Measurements from ENCODE around the gene GDPGP1.

DNA sequence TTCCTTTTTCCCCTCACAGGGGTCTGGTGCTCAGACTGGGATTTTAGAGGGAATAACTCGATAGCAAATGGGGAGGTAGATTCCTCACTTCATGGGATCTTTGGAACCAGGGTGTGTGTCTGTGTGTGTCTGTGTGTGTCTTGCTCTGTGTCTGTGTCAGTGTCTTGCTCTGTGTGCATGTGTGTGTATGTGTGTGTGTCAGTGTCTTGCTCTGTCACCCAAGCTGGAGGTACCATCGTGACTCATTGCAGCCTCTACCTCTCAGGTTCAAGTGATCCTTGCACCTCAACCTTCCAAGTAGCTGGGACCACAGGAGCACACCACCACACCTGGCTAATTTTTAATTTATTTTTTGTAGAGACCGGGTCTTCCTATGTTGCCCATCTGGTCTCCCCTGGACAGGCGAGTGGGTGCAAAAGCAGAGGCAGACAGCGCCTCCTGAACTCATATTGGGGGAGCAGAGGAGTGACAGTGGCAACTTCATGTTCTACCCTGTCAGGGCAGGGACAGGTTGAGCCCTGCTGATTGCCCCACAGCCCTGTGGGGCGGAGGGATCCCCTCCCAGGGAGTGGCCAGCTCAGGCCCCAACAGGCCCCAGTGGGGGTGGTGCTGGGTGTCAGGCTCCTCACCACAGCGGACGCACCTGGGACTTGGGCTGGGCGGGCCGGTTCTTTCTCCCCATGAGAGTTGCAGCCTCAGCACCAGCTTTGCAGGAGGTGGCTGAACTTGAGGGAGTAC is 43.2 kb upstream of the GDPGP1 start:
- TF ChIP-seq, protein P1, sequence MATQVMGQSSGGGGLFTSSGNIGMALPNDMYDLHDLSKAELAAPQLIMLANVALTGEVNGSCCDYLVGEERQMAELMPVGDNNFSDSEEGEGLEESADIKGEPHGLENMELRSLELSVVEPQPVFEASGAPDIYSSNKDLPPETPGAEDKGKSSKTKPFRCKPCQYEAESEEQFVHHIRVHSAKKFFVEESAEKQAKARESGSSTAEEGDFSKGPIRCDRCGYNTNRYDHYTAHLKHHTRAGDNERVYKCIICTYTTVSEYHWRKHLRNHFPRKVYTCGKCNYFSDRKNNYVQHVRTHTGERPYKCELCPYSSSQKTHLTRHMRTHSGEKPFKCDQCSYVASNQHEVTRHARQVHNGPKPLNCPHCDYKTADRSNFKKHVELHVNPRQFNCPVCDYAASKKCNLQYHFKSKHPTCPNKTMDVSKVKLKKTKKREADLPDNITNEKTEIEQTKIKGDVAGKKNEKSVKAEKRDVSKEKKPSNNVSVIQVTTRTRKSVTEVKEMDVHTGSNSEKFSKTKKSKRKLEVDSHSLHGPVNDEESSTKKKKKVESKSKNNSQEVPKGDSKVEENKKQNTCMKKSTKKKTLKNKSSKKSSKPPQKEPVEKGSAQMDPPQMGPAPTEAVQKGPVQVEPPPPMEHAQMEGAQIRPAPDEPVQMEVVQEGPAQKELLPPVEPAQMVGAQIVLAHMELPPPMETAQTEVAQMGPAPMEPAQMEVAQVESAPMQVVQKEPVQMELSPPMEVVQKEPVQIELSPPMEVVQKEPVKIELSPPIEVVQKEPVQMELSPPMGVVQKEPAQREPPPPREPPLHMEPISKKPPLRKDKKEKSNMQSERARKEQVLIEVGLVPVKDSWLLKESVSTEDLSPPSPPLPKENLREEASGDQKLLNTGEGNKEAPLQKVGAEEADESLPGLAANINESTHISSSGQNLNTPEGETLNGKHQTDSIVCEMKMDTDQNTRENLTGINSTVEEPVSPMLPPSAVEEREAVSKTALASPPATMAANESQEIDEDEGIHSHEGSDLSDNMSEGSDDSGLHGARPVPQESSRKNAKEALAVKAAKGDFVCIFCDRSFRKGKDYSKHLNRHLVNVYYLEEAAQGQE (IDR thresholded peaks at IDR 0.05; ENCODE audit: insufficient replicate concordance, low read depth), result no peak
- TF ChIP-seq, protein P2, sequence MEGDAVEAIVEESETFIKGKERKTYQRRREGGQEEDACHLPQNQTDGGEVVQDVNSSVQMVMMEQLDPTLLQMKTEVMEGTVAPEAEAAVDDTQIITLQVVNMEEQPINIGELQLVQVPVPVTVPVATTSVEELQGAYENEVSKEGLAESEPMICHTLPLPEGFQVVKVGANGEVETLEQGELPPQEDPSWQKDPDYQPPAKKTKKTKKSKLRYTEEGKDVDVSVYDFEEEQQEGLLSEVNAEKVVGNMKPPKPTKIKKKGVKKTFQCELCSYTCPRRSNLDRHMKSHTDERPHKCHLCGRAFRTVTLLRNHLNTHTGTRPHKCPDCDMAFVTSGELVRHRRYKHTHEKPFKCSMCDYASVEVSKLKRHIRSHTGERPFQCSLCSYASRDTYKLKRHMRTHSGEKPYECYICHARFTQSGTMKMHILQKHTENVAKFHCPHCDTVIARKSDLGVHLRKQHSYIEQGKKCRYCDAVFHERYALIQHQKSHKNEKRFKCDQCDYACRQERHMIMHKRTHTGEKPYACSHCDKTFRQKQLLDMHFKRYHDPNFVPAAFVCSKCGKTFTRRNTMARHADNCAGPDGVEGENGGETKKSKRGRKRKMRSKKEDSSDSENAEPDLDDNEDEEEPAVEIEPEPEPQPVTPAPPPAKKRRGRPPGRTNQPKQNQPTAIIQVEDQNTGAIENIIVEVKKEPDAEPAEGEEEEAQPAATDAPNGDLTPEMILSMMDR (IDR thresholded peaks at IDR 0.05; ENCODE audit: insufficient read depth, low read length), result no peak
- TF ChIP-seq GABPA (IDR thresholded peaks at IDR 0.05; ENCODE audit: low read depth) (no peak), POLR2AphosphoS5 (IDR thresholded peaks at IDR 0.05; ENCODE audit: low read depth) (no peak)

Data from HL-60 (cell line).